GM10266 (cell line): ENCODE measurements around the gene MAP3K7CL.

Experiments used
- DNase-seq: peaks from one replicate; pipeline ENCODE4 v3.0.0; 2012; ENCODE audit errors: extremely low spot score
- CTCF ChIP-seq: IDR thresholded peaks from 2 replicates; pipeline ENCODE4 v1.5.1; 2012; ENCODE audit warnings: mild to moderate bottlenecking, low read depth; ENCODE audit not compliant: control insufficient read depth, insufficient read depth; ENCODE audit errors: missing control alignments

Gene MAP3K7CL

GRCh38 chr21:29224006-29224405, 93.6 kb downstream of the MAP3K7CL start:
- DNase-seq: no peak
- no peak for TF ChIP-seq CTCF
